ENCODE results near the gene PRPF31.

Gene PRPF31

DNA sequence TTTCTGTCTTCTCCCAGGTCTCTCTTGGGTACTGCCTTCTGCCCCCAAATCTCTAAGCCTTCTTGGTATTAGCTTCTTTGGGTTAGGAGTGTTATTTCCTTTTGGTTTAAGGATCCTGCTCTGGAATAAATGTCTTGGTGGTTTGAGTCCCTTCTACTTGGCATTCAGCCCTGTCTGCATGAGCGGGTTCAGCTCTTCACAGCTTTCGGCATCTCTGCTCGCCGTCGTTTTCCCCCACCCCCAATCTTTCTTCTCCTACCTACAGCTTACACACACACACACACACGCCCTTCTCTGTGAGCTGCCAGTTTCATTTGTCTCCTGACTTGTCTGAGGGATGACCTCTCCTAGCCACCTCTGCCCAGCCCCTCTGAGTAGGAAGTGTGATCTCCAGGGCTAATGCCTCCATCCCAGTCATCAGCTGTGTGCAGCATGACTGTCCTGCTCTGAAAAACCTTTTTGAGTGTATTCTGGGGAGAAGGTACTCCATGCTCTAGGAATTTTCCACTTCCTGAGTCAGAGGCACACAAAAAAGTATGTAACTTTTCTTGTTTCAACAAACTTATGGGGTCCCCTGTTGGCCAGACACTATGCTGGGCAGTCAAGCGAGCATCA is 26.7 kb downstream of the PRPF31 start:
- no peak for DNase-seq

GRCh38 chr19:54145541-54146158 is 30.1 kb downstream of the PRPF31 start:
- no peak for DNase-seq

- DNase-seq, result no peak
Measured at GRCh38 chr19:54147676-54148075, 32.1 kb downstream of the PRPF31 start.

DNA sequence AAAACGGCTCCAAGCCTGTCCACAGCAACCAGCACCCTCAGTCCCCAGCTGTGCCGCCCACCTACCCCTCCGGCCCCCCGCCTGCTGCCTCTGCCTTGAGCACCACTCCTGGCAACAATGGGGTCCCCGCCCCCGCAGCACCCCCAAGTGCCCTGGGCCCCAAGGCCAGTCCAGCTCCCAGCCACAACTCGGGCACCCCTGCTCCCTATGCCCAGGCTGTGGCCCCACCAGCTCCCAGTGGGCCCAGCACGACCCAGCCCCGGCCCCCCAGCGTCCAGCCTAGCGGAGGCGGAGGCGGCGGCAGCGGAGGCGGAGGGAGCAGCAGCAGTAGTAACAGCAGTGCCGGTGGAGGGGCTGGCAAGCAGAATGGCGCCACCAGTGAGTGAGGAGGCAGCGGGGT is 32.6 kb downstream of the PRPF31 start:
- no peak for DNase-seq

DNA sequence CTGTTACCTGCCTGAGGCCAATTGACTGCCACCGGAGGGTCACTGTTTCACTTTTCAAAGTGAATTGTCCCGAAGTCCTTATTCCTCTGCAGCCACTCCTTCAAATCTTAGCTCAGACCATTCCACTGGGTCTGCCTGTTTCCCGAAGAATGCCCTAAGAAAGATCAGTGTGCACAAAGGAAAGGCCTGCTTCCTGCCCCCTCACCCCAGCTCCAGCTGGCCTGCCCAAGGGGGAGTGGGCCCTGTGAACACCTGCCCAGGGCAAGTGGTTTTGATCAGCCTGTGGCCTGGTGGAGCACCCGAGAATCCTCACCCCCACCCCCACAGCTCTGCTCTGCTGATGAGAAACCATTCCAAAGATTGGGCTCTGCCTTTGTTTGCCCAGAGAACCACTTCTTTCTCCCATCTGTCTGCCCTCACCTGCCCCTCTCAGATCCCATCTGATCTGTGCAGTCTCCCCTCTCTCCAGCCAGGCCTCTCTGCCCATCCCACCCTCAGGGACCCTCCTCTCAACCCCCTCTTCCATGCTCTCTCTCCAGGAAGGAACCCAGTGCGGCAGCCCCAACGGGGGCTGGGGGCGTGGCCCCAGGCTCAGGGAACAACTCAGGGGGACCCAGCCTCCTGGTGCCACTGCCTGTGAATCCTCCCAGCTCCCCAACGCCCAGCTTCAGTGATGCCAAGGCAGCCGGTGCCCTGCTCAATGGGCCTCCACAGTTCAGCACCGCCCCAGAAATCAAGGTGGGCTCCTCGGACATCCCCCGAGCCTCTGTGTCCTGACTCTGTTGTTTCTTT is 33.7 kb downstream of the PRPF31 start:
- DNase-seq, result no peak

DNA sequence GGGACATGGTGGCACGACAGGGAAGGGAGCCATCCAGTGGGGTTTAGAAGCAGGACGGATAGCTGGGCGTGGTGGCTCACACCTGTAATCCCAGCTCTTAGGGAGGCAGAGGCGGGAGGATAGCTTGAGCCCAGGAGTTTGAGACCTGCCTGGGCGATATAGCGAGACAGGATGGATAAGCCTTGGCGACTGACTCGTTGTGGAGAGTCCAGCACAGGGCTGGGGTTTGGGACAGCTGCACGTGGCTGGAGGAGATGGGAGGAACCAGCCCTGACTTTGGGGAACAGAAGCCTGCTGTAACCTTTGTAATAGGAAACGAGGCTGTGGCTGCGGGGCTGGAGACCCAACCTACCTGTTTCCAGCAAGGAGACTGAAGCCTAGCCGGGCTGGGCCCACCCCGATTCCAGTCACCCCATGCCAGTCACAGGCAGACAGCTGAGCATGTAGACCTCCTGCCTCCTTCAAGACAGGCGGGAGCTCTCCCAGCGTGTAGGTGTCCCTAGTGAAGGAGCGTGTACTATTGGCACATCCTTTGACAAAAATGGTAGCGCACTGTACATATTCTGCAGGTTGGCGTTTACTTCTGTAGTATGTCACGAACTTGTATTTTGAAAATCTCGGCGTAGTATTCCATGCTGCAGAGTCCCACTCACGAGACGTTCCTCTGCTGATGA is 35.9 kb downstream of the PRPF31 start:
- no peak for DNase-seq

DNA sequence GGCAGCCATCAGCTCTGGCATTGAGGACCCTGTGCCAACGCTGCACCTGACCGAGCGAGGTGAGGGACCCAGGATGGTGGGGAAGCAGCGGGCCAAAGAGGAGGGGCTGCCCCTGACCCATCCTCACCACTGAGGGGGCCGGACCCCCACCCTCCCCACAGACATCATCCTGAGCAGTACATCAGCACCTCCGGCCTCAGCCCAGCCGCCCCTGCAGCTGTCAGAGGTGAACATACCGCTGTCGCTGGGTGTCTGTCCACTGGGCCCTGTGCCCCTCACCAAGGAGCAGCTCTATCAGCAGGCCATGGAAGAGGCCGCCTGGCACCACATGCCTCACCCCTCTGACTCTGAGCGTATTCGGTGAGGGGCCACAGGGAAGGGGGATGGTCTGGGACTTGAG is 36.7 kb downstream of the PRPF31 start:
- no peak for DNase-seq

- no peak for DNase-seq
Measured at GRCh38 chr19:54152878-54153524, 37.4 kb downstream of the PRPF31 start.

DNA sequence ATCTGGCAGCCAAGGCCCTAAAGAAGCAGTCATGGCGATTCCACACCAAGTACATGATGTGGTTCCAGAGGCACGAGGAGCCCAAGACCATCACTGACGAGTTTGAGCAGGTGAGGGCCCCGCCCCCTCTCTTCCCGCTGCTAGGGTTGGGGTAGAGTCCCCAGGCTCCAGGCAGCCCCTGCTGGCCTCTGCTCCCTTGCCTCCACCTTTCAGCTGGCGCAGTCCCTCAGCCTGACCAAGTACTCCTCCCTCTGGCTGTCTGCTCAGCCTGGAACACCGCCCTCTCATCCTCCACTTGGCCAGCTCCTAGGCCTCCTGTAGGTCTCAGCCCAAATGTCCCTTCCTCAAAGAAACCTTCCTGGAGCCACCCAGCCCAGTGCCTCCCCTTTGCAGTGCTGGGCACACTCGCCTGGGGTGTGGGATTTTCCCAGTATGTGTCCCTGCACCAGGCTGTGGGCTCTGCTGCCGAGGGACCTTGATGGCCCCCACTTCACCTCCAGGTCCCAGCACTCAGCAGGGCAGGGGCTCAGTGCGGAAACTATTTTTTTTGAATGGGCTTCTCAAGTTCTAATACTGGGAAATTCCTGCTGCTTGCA is 38.3 kb downstream of the PRPF31 start:
- no peak for DNase-seq

DNA sequence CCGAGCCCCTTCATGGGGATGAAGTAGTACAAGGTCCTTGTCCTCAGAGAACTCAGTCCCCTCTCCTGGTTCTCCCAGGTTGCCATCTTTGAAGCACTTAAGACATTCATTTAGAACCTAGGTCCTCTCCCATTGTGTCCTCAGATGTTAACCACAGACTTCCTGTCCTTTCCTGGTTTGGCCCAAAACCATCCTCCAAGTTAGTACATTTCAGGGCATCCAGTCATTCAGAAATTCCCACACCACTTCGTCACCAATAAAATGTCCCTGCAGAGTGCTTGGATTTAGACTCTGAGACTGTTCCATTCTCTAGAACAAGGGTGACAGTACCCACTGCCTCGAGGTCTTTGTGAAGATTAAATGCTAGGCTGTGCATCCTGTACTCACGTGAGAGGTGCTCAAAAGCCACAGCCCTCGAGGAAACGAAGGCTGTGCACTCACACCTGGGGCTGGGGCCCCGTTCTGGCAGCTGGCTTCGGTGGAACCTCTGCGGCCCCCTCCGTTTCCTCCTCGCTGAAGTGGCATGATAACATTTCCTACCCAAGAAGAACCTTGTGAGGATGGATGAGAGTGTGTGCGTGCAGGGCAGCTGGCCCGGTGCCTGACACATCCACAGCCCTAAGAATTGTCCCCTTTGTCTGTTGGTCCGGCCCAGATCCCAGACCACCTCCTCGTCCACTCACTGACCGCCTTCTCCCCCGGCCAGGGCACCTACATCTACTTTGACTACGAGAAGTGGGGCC is 39.2 kb downstream of the PRPF31 start:
- DNase-seq, result no peak

DNA sequence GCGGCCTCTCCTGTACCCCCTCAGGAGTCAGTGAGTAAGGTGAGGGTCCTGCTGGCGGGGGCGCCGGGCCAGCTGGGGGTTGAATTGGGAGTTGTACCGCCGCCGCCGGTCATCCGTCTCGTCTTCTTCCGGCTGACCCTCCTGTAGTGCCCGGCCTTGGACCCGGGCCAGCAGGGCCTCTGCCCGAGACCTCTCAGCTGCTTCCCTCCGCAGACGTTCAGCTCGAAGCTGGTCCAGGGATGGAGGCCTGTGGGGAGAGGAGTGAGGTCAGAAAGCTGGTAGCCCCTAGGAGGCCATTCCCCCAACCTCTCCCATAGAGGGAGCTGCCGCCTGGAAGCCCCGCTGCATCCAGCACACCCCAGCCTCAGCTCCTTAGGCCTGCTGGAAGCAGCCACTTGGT is 40.1 kb downstream of the PRPF31 start:
- DNase-seq, result no peak

GRCh38 chr19:54156490-54156889 is 40.9 kb downstream of the PRPF31 start:
- DNase-seq, result no peak

DNA sequence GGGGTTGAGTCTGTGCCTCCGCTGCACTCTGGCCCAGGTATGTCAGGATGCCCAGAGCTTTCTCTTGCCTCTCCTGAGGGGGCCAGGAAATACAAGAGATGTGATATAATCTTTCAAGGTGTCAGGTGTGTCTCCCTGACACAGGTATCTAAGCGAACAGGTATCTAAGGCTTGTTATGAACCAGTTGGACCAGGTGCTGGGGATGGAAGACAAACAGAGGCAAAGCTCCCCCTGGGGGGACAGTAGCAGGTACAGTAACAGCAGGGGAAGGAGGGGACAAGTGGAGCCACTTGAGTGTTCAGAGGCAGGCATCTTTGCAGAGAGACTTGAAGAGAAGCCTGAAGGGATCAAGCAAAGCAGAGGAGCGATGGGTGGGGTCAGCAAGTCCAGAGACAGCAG is 41.4 kb downstream of the PRPF31 start:
- no peak for DNase-seq

DNA sequence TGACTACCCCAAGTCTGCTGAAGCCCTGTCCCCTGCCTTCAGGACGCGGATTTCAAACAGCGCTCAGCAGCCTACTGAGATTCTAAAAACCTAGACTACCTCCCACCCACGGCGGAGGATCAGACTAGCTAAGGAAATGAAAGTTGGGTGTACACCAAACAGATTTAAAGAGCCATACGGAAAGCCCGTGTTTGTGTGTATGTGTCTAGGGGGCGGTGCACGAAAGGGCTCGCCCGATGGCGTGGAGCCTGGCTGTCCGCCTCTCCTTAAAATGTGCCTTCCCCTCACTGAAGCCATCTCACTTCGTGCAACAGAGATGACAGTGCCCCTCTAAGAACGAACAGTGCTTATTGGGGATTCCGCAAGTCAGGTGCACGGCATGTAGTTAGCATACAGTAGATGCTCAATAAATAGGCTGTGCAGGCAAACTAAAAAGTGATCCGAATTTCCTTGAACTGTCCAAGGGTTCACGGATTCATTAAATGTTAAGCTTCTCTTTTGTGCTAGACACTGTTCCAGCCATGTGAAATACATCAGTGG is 43.3 kb downstream of the PRPF31 start:
- no peak for DNase-seq

GRCh38 chr19:54159352-54160181 is 44.0 kb downstream of the PRPF31 start, which contains the start of gene LENG1:
LENG1 (minus strand) TSS chr19:54159721; CDS start chr19:54159695, 26 bp downstream.
- peak; percentile 99 for DNase-seq

GRCh38 chr19:54160182-54160811 is 44.7 kb downstream of the PRPF31 start:
- no peak for DNase-seq

GRCh38 chr19:54160854-54161253 is 45.3 kb downstream of the PRPF31 start:
- no peak for DNase-seq

DNA sequence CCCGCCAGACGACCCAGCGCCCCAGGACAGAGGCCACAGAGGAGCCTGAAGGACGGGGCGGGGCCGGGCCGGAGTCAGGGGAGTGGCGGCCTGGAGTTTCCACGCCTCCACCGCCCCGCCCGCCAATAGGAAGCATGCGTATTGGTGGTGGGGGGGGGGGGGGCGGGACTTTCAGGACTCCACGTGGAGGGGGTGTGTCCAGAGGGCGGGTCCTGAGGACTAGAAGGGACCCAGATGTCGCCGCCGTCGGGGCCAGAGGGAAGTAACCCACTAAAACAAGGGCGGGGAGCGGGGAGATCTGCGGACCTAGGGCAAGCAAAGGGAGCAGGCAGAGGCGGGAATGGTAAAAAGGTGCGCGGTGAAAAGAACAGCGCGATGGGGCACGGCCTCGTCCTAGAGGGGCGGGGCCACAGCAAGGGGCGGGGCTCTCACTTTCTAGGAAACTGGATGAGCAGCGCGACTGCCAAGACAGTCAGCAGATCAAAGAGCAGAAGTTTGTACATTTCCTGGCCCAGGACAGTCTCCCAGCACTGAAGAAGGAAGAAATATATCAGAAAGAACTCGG is 46.8 kb downstream of the PRPF31 start:
- DNase-seq, result peak; percentile 75 to 82

- no peak for DNase-seq
Measured at GRCh38 chr19:54162884-54163283, 47.3 kb downstream of the PRPF31 start.
